Natural killer cell treated with Interleukin-12 subunit alpha and Interleukin-12 subunit beta and Interleukin-15 and Interleukin-18, amount 100 ng/mL, for 72 hours (primary cell): ENCODE data around the gene WDR46. TPM values are rescaled to one million over a fixed set of nuclear protein-coding genes. Genes with fewer than 3 reads are reported as not detected.
A peak's percentile ranks its signal among the peaks of the same experiment; 100 is the strongest.

ENCODE experiments used
- ATAC-seq, 2 donors: fragments of 150-1000 bp; cut with Tn5 transposase in 1 of 2; sonication (Bioruptor Pico), chemical (Tn5 transposase) in 1 of 2; 2 replicates each; pipeline ENCODE4 v1.10.0; 2021
- DNase-seq: peaks from one replicate; pipeline ENCODE4 v3.0.0; 2022; ENCODE audit warnings: low spot score
- H3K27ac Mint-ChIP-seq, 2 donors: 1 replicate in 1 of 2; 2 replicates in 1 of 2; pipeline ENCODE4 v1.8.0; 2022; ENCODE audit warnings: mixed read lengths in 2 of 2, mild to moderate bottlenecking in 1 of 2, moderate library complexity in 1 of 2
- H3K27me3 Mint-ChIP-seq, 2 donors: 1 replicate in 1 of 2; 2 replicates in 1 of 2; pipeline ENCODE4 v1.8.0; 2022; ENCODE audit warnings: mixed read lengths in 2 of 2
- H3K36me3 Mint-ChIP-seq: one replicate; pipeline ENCODE4 v1.8.0; 2022; ENCODE audit warnings: mixed read lengths
- H3K4me1 Mint-ChIP-seq, 2 donors: 1 replicate in 1 of 2; 2 replicates in 1 of 2; pipeline ENCODE4 v1.8.0; 2022; ENCODE audit warnings: low read depth in 2 of 2, mixed read lengths in 2 of 2, mild to moderate bottlenecking in 1 of 2
- H3K4me3 Mint-ChIP-seq: one replicate; pipeline ENCODE4 v1.8.0; 2022; ENCODE audit warnings: mixed read lengths
- H3K9me3 Mint-ChIP-seq: 2 replicates; pipeline ENCODE4 v1.8.0; 2022; ENCODE audit warnings: mixed read lengths
- total RNA-seq, 2 donors: library from RNA; stranded (reverse); gene quantifications; one replicate each; pipeline ENCODE4 v1.2.3, GENCODE V29; 2022

WDR46 gene
- total RNA-seq, 2 donors from 2014 or later = 81.8 to 148 TPM

- peaks cover 27 to 39% of the 10 kb centered on the region in 2 donors for H3K4me1 Mint-ChIP-seq
- peak; percentile 96 for DNase-seq
- H3K4me3 Mint-ChIP-seq = peak overlapping the region; percentile 100
- no peaks in the 10 kb centered on the region for H3K27me3 Mint-ChIP-seq
- H3K27ac Mint-ChIP-seq = peak overlapping the region; percentile 96 to 99
- peaks cover 15% of the 10 kb centered on the region for H3K36me3 Mint-ChIP-seq
- H3K9me3 Mint-ChIP-seq = no peaks in the 10 kb centered on the region
- ATAC-seq = peak; percentile 91 to 92
Observed at GRCh38 chr6:33299237-33299944, 10.4 kb upstream of the WDR46 start.

- Mint-ChIP-seq H3K36me3 (peaks cover 14% of the 10 kb centered on the region), H3K27me3 (no peaks in the 10 kb centered on the region), H3K4me1 (peaks cover 25 to 39% of the 10 kb centered on the region in 2 donors), H3K4me3 (peak within 1 kb of the TSS; percentile 100), H3K9me3 (no peaks in the 10 kb centered on the region), H3K27ac (peak within 1 kb of the TSS; percentile 96 to 99)
- peak; percentile 82 for DNase-seq
- peak; percentile 60 to 63 for ATAC-seq
Observed at GRCh38 chr6:33298773-33299236, 9.8 kb upstream of the WDR46 start, which contains the start of gene RGL2. RGL2 (minus strand) TSS chr6:33298942; CDS start chr6:33298610, 332 bp downstream.

GRCh38 chr6:33297956-33298772, 9.1 kb upstream of the WDR46 start:
- Mint-ChIP-seq H3K27me3 (no peaks in the 10 kb centered on the region), H3K4me1 (peaks cover 21 to 36% of the 10 kb centered on the region in 2 donors), H3K27ac (peak overlapping the region; percentile 96 to 99), H3K36me3 (peaks cover 10% of the 10 kb centered on the region), H3K4me3 (peak overlapping the region; percentile 100), H3K9me3 (no peaks in the 10 kb centered on the region)
- ATAC-seq (peak; percentile 5 to 21), DNase-seq (no peak)

- H3K36me3 Mint-ChIP-seq = peaks cover 10% of the 10 kb centered on the region
- H3K9me3 Mint-ChIP-seq = no peaks in the 10 kb centered on the region
- no peak for DNase-seq
- H3K4me1 Mint-ChIP-seq = peaks cover 21 to 36% of the 10 kb centered on the region in 2 donors
- no peaks in the 10 kb centered on the region for H3K27me3 Mint-ChIP-seq
- ATAC-seq = no peak
- peak overlapping the region; percentile 96 to 99 for H3K27ac Mint-ChIP-seq
- peak overlapping the region; percentile 100 for H3K4me3 Mint-ChIP-seq
Observed at GRCh38 chr6:33297406-33297955, 8.4 kb upstream of the WDR46 start.

GRCh38 chr6:33296797-33297405, 7.9 kb upstream of the WDR46 start:
- Mint-ChIP-seq H3K4me1 (peaks cover 21 to 36% of the 10 kb centered on the region in 2 donors), H3K9me3 (no peaks in the 10 kb centered on the region), H3K27me3 (no peaks in the 10 kb centered on the region), H3K4me3 (peak overlapping the region; percentile 100), H3K27ac (peak overlapping the region; percentile 96 to 99), H3K36me3 (peaks cover 10% of the 10 kb centered on the region)
- ATAC-seq (no peak), DNase-seq (no peak)

- Mint-ChIP-seq H3K36me3 (peaks cover 13% of the 10 kb centered on the region), H3K27ac (peak overlapping the region; percentile 43 to 96), H3K9me3 (no peaks in the 10 kb centered on the region), H3K27me3 (no peaks in the 10 kb centered on the region), H3K4me1 (peaks cover 27 to 35% of the 10 kb centered on the region in 2 donors), H3K4me3 (no peak overlapping the region)
- no peak for ATAC-seq
- DNase-seq = no peak
Observed at GRCh38 chr6:33295621-33296369, 6.8 kb upstream of the WDR46 start.

- Mint-ChIP-seq H3K27ac (peak overlapping the region in 1 of 2 donors; percentile 61), H3K4me3 (no peak overlapping the region), H3K4me1 (peaks cover 30 to 35% of the 10 kb centered on the region in 2 donors), H3K27me3 (no peaks in the 10 kb centered on the region), H3K9me3 (no peaks in the 10 kb centered on the region), H3K36me3 (peaks cover 8% of the 10 kb centered on the region)
- DNase-seq (no peak), ATAC-seq (no peak)
Observed at GRCh38 chr6:33294086-33294823, 5.2 kb upstream of the WDR46 start.

GRCh38 chr6:33292996-33293682, 4.1 kb upstream of the WDR46 start:
- DNase-seq (no peak), ATAC-seq (no peak)
- Mint-ChIP-seq H3K4me1 (peaks cover 26 to 37% of the 10 kb centered on the region in 2 donors), H3K27ac (peak overlapping the region in 1 of 2 donors; percentile 28), H3K9me3 (no peaks in the 10 kb centered on the region), H3K36me3 (peaks cover 14% of the 10 kb centered on the region), H3K4me3 (no peak overlapping the region), H3K27me3 (no peaks in the 10 kb centered on the region)

- ATAC-seq (no peak), DNase-seq (no peak)
- Mint-ChIP-seq H3K36me3 (peaks cover 24% of the 10 kb centered on the region), H3K27me3 (no peaks in the 10 kb centered on the region), H3K27ac (peak overlapping the region; percentile 77 to 92), H3K9me3 (no peaks in the 10 kb centered on the region), H3K4me1 (peaks cover 40 to 41% of the 10 kb centered on the region in 2 donors), H3K4me3 (peak overlapping the region; percentile 93)
Observed at GRCh38 chr6:33290459-33290858, 1.4 kb upstream of the WDR46 start.

- Mint-ChIP-seq H3K4me1 (peaks cover 40 to 41% of the 10 kb centered on the region in 2 donors), H3K36me3 (peaks cover 24% of the 10 kb centered on the region), H3K27ac (peak overlapping the region; percentile 77 to 92), H3K4me3 (peak overlapping the region; percentile 93), H3K27me3 (no peaks in the 10 kb centered on the region), H3K9me3 (no peaks in the 10 kb centered on the region)
- peak in 1 of 2 donors; percentile 22 for ATAC-seq
- DNase-seq = no peak
Observed at GRCh38 chr6:33289784-33290315, 811 bp upstream of the WDR46 start.

GRCh38 chr6:33288141-33288920, 708 bp downstream of the WDR46 start:
- ATAC-seq = no peak
- Mint-ChIP-seq H3K9me3 (no peaks in the 10 kb centered on the region), H3K27ac (peak overlapping the region; percentile 77 to 92), H3K4me3 (peak overlapping the region; percentile 93), H3K4me1 (peaks cover 37 to 41% of the 10 kb centered on the region in 2 donors), H3K36me3 (peaks cover 24% of the 10 kb centered on the region), H3K27me3 (no peaks in the 10 kb centered on the region)
- no peak for DNase-seq
